OCI-LY7 (cell line): ENCODE data around the gene SPAG5. TPM values are rescaled to one million over a fixed set of nuclear protein-coding genes. Genes with fewer than 3 reads are reported as not detected.
A peak's percentile ranks its signal among the peaks of the same experiment; 100 is the strongest.

Source experiments
- BruUV-seq: library from RNA; stranded (reverse); fragments of 400-500 nt; replicated peaks from 2 replicates; lab custom pipeline; 2021; lab: Mats Ljungman, UMichigan
- CTCF ChIA-PET: fragments of 300-600 bp; sonication (Branson Sonifier 250); formaldehyde crosslinking; loops from one replicate; lab custom pipeline; 2022; ENCODE audit warnings: antibody characterized with exemption; ENCODE audit not compliant: unreplicated experiment; lab: Charles Lee
- POLR2A ChIA-PET: fragments of 300-600 bp; sonication (Branson Sonifier 250); formaldehyde crosslinking; loops from one replicate; lab custom pipeline; 2022; ENCODE audit warnings: antibody characterized with exemption; lab: Charles Lee
- DNase-seq: peaks from one replicate; pipeline ENCODE4 v3.0.0-alpha.2; 2015; ENCODE audit warnings: low spot score
- H2AFZ ChIP-seq: fragments of 200-600 bp; sonication (generic), shearing (Covaris generic); 2 replicates; pipeline ENCODE4 v1.6.1; 2014; ENCODE audit warnings: mild to moderate bottlenecking, antibody characterized with exemption, low read length, moderate library complexity
- H3K27ac ChIP-seq: fragments of 200-600 bp; sonication (generic); 2 replicates; pipeline ENCODE4 v1.5.1; 2014; ENCODE audit warnings: mixed run types, low read depth, mild to moderate bottlenecking, moderate library complexity, low read length, inconsistent platforms; ENCODE audit not compliant: poor library complexity, severe bottlenecking
- H3K36me3 ChIP-seq: fragments of 200-600 bp; sonication (generic); 2 replicates; pipeline ENCODE4 v1.6.1; 2014; ENCODE audit warnings: mild to moderate bottlenecking, antibody characterized with exemption, low read length, moderate library complexity, mixed read lengths; ENCODE audit not compliant: insufficient read depth
- H3K4me1 ChIP-seq: fragments of 200-600 bp; sonication (generic); 2 replicates; pipeline ENCODE4 v1.5.1; 2014; ENCODE audit warnings: mild to moderate bottlenecking, low read length; ENCODE audit not compliant: insufficient read depth, poor library complexity, severe bottlenecking
- H3K4me2 ChIP-seq: fragments of 200-600 bp; sonication (generic); 2 replicates; pipeline ENCODE4 v1.6.1; 2014; ENCODE audit warnings: mild to moderate bottlenecking, low read length
- H3K4me3 ChIP-seq: fragments of 200-600 bp; sonication (generic); 2 replicates; pipeline ENCODE4 v1.5.1; 2014; ENCODE audit warnings: mild to moderate bottlenecking, low read depth, low read length; ENCODE audit not compliant: poor library complexity, severe bottlenecking
- H3K79me2 ChIP-seq: fragments of 200-600 bp; sonication (generic); 2 replicates; pipeline ENCODE4 v1.6.1; 2016; ENCODE audit warnings: low read depth, mild to moderate bottlenecking, low read length, moderate library complexity, mixed read lengths; ENCODE audit not compliant: insufficient read depth
- H3K9me2 ChIP-seq: fragments of 200-600 bp; sonication (generic); 2 replicates; pipeline ENCODE4 v1.6.1; 2016; ENCODE audit warnings: mild to moderate bottlenecking, low read length, mixed read lengths; ENCODE audit not compliant: insufficient read depth
- H3K9me3 ChIP-seq: fragments of 200-600 bp; sonication (generic); 2 replicates; pipeline ENCODE4 v1.6.1; 2014; ENCODE audit warnings: mild to moderate bottlenecking, mixed run types, low read length, mixed read lengths
- H4K20me1 ChIP-seq: fragments of 200-600 bp; sonication (generic); 2 replicates; pipeline ENCODE4 v1.6.1; 2014; ENCODE audit warnings: mild to moderate bottlenecking, antibody characterized with exemption, low read length, moderate library complexity, mixed read lengths; ENCODE audit not compliant: insufficient read depth
- CTCF ChIP-seq: fragments of 200-600 bp; sonication (generic); conservative IDR thresholded peaks from 2 replicates; pipeline ENCODE4 v1.5.1; 2014; ENCODE audit warnings: mild to moderate bottlenecking, antibody characterized with exemption, low read length, moderate library complexity, mixed read lengths
- EZH2phosphoT487 ChIP-seq: fragments of 200-600 bp; sonication (generic); IDR thresholded peaks from 2 replicates; pipeline ENCODE4 v1.6.1; 2018; ENCODE audit warnings: low read depth, borderline replicate concordance, mild to moderate bottlenecking, mixed run types, antibody characterized with exemption, low read length, moderate library complexity, mixed read lengths
- intact Hi-C: fragments of 100-400 bp; cut with micrococcal nuclease; formaldehyde crosslinking; loops from one replicate; pipeline ENCODE4 v1.10.0; 2022; ENCODE audit not compliant: unreplicated experiment
- total RNA-seq, 2 experiments: library from RNA; depleted of rRNA in 1 of 2; stranded (reverse); fragments of >200 nt in 1 of 2; shearing (Covaris generic) in 1 of 2; gene quantifications; 2 replicates each; pipeline ENCODE4 v1.2.3, GENCODE V29; 2014 to 2022

The SPAG5 gene
- total RNA-seq, 2 experiments from 2014 or later, result 152 to 161 TPM

GRCh38 chr17:28598389-28598788 is 436 bp downstream of the SPAG5 start:
- Histone ChIP-seq H3K4me1 (peaks cover 23% of the 10 kb centered on the region), H3K4me2 (peak overlapping the region; percentile 93), H3K27ac (peak overlapping the region; percentile 73), H3K9me2 (no peaks in the 10 kb centered on the region), H3K36me3 (peaks cover 47% of the 10 kb centered on the region), H3K79me2 (peaks cover 39% of the 10 kb centered on the region), H4K20me1 (no peaks in the 10 kb centered on the region), H2AFZ (peak overlapping the region; percentile 41; the same call in 1 of the 2 replicates), H3K9me3 (no peaks in the 10 kb centered on the region), H3K4me3 (peak overlapping the region; percentile 82)
- ChIA-PET POLR2A (interaction anchor here (0.8 to 1.7 kb wide), 8 partner anchors 10 to 63 kb away, joined by 3 to 12 read pairs (median 3); partner anchors contain the start of gene PIGS), CTCF (interaction anchor here (0.7 to 1.0 kb wide), 2 partner anchors 21 to 50 kb away, joined by 3 read pairs; partner anchors contain the start of gene ALDOC)
- TF ChIP-seq CTCF, result no peak
- no peak for TF ChIP-seq EZH2phosphoT487
- intact Hi-C loops, result loop anchor here (2.0 kb wide), 1 partner anchor 28 kb away; the partner anchor contains the start of gene PIGS
- peak; percentile 20 for DNase-seq
- BruUV-seq, result TSS peak; percentile 67

GRCh38 chr17:28597606-28598383 is 1.0 kb downstream of the SPAG5 start:
- Histone ChIP-seq H3K4me1 (peaks cover 23% of the 10 kb centered on the region), H3K36me3 (peaks cover 53% of the 10 kb centered on the region), H3K9me3 (no peaks in the 10 kb centered on the region), H3K27ac (peak overlapping the region; percentile 73), H3K4me2 (peak overlapping the region; percentile 93), H2AFZ (peak overlapping the region; percentile 41; the same call in 1 of the 2 replicates), H3K79me2 (peaks cover 42% of the 10 kb centered on the region), H3K9me2 (no peaks in the 10 kb centered on the region), H3K4me3 (peak overlapping the region; percentile 82), H4K20me1 (0 out of 2 replicates have a peak, but pooled peaks cover 4% of the 10 kb centered on the region)
- TF ChIP-seq CTCF (no peak), EZH2phosphoT487 (no peak)
- POLR2A ChIA-PET, result interaction anchor here (0.7 to 1.7 kb wide), 11 partner anchors 10 to 63 kb away, joined by 3 to 12 read pairs (median 3); partner anchors contain the start of genes ALDOC and PIGS
- no TSS peak for BruUV-seq
- DNase-seq, result peak; percentile 24
- intact Hi-C loops, result loop anchor here (2.0 kb wide), 1 partner anchor 27 kb away; the partner anchor contains the start of gene PIGS
- CTCF ChIA-PET, result interaction anchor here (0.7 to 1.0 kb wide), 2 partner anchors 21 to 50 kb away, joined by 3 read pairs; partner anchors contain the start of gene ALDOC
